MM.1S (cell line): ENCODE measurements around the gene RPAP2.
"Not testable (repeated sequence)": the region's sequence is repeated elsewhere in the genome, so short reads cannot be mapped to it uniquely, and the experiment has no call there.

Experiments
- DNase-seq: peaks from one replicate; pipeline ENCODE4 v3.0.0-alpha.2; 2015
- H2AFZ ChIP-seq: fragments of 300-600 bp; sonication (generic); 2 replicates; pipeline ENCODE4 v1.6.0; 2016; ENCODE audit warnings: antibody characterized with exemption, low read length
- H3F3A ChIP-seq: fragments of 300-600 bp; sonication (generic); 2 replicates; pipeline ENCODE4 v1.6.1; 2016; ENCODE audit warnings: mild to moderate bottlenecking, antibody characterized with exemption, low read length, moderate library complexity, mixed read lengths; ENCODE audit not compliant: insufficient read depth
- H3K27ac ChIP-seq: fragments of 300-600 bp; sonication (generic); 2 replicates; pipeline ENCODE4 v1.5.1; 2016; ENCODE audit warnings: mild to moderate bottlenecking, low read length
- H3K27me3 ChIP-seq: fragments of 300-600 bp; sonication (generic); replicated peaks from 2 replicates; pipeline ENCODE4 v1.6.0; 2016; ENCODE audit warnings: low read length; ENCODE audit not compliant: insufficient read depth
- H3K36me3 ChIP-seq: fragments of 300-600 bp; sonication (generic); replicated peaks from 2 replicates; pipeline ENCODE4 v1.6.1; 2016; ENCODE audit warnings: mild to moderate bottlenecking, low read length, mixed read lengths; ENCODE audit not compliant: insufficient read depth
- H3K4me1 ChIP-seq: fragments of 300-600 bp; sonication (generic); 2 replicates; pipeline ENCODE4 v1.6.1; 2016; ENCODE audit warnings: low read length, mixed read lengths
- H3K4me2 ChIP-seq: fragments of 300-600 bp; sonication (generic); 2 replicates; pipeline ENCODE4 v1.6.0; 2016; ENCODE audit warnings: low read depth, low read length
- H3K4me3 ChIP-seq: fragments of 300-600 bp; sonication (generic); 2 replicates; pipeline ENCODE4 v1.5.1; 2016; ENCODE audit warnings: low read length, mixed read lengths
- H3K79me2 ChIP-seq: fragments of 300-600 bp; sonication (generic); 2 replicates; pipeline ENCODE4 v1.6.1; 2016; ENCODE audit warnings: mixed run types, low read length, mixed read lengths
- H3K9ac ChIP-seq: fragments of 300-600 bp; sonication (generic); 2 replicates; pipeline ENCODE4 v1.6.1; 2016; ENCODE audit warnings: low read length, mixed read lengths
- H3K9me2 ChIP-seq: fragments of 300-600 bp; sonication (generic); replicated peaks from 2 replicates; pipeline ENCODE4 v1.6.1; 2016; ENCODE audit warnings: mild to moderate bottlenecking, low read length, mixed read lengths; ENCODE audit not compliant: insufficient read depth
- H3K9me3 ChIP-seq: fragments of 300-600 bp; sonication (generic); replicated peaks from 2 replicates; pipeline ENCODE4 v1.6.1; 2016; ENCODE audit warnings: mild to moderate bottlenecking, low read length, mixed read lengths; ENCODE audit not compliant: insufficient read depth
- H4K20me1 ChIP-seq: fragments of 300-600 bp; sonication (generic); 2 replicates; pipeline ENCODE4 v1.6.1; 2016; ENCODE audit warnings: mild to moderate bottlenecking, low read length, moderate library complexity, mixed read lengths; ENCODE audit not compliant: insufficient read depth
- EZH2 ChIP-seq: fragments of 300-600 bp; sonication (generic); optimal IDR thresholded peaks from 2 replicates; pipeline ENCODE3; 2017; ENCODE audit warnings: low read depth, mild to moderate bottlenecking, antibody characterized with exemption, low read length, mixed read lengths
- EZH2phosphoT487 ChIP-seq: fragments of 300-600 bp; sonication (generic); IDR thresholded peaks from 2 replicates; pipeline ENCODE4 v1.6.1; 2018; ENCODE audit warnings: antibody characterized with exemption, low read length
- TF ChIP-seq, protein P1 (sequence below): fragments of 300-600 bp; sonication (generic); IDR thresholded peaks from 2 replicates; pipeline ENCODE4 v1.5.1; 2016; ENCODE audit warnings: antibody characterized with exemption, low read length, mixed read lengths

RPAP2 gene

DNA sequence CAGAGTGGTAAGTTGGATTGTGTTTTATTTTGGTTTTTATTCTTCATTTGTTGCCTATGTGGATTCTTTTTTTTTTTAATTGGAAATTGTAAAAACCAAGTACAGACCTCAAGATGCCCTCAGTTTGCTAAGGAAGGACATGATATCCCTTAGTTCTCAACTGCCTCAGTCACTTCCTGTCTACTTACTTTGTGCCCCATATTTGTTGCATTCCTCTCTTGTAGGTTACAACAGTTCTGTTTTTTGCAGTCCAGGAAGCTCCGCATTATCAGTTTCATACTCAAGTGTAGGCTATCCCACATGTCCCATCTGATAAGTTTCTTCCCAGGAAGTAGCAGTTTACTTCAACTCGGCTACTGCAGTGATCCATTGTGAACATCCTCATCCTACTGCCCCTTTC, 82.0 kb downstream of the RPAP2 start:
- no peak for DNase-seq
- Histone ChIP-seq H4K20me1 (no peaks in the 10 kb centered on the region), H3K9me2 (no peaks in the 10 kb centered on the region), H3K4me2 (no peak overlapping the region), H3K36me3 (no peaks in the 10 kb centered on the region), H3K27ac (no peak overlapping the region), H2AFZ (no peak overlapping the region), H3K4me1 (no peaks in the 10 kb centered on the region), H3K9me3 (no peaks in the 10 kb centered on the region), H3K9ac (no peak overlapping the region), H3K79me2 (no peaks in the 10 kb centered on the region), H3K27me3 (no peaks in the 10 kb centered on the region), H3K4me3 (no peak overlapping the region), H3F3A (no peaks in the 10 kb centered on the region)
- TF ChIP-seq EZH2, result no peak
- TF ChIP-seq, protein P1, sequence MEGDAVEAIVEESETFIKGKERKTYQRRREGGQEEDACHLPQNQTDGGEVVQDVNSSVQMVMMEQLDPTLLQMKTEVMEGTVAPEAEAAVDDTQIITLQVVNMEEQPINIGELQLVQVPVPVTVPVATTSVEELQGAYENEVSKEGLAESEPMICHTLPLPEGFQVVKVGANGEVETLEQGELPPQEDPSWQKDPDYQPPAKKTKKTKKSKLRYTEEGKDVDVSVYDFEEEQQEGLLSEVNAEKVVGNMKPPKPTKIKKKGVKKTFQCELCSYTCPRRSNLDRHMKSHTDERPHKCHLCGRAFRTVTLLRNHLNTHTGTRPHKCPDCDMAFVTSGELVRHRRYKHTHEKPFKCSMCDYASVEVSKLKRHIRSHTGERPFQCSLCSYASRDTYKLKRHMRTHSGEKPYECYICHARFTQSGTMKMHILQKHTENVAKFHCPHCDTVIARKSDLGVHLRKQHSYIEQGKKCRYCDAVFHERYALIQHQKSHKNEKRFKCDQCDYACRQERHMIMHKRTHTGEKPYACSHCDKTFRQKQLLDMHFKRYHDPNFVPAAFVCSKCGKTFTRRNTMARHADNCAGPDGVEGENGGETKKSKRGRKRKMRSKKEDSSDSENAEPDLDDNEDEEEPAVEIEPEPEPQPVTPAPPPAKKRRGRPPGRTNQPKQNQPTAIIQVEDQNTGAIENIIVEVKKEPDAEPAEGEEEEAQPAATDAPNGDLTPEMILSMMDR, result no peak
- no peak for TF ChIP-seq EZH2phosphoT487

DNA sequence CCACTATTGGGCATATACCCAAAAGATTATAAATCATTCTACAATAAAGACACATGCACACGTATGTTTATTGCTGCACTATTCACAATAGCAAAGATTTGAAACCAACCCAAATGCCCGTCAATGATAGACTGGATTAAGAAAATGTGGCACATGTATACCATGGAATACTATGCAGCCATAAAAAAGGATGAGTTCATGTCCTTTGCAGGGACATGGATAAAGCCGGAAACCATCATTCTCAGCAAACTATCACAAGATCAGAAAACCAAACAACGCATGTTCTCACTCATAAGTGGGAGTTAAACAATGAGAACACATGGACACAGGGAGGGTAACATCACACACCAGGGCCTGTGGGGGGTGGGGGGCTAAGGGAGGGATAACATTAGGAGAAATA, 95.1 kb downstream of the RPAP2 start:
- H3K4me1 ChIP-seq, H3K4me2 ChIP-seq, H3K9ac ChIP-seq, H3K27ac ChIP-seq, H3K27me3 ChIP-seq, H3K79me2 ChIP-seq, H3K36me3 ChIP-seq, H2AFZ ChIP-seq, H3K9me3 ChIP-seq, H4K20me1 ChIP-seq, H3K9me2 ChIP-seq, H3K4me3 ChIP-seq, DNase-seq, H3F3A ChIP-seq: not testable (repeated sequence)

DNA sequence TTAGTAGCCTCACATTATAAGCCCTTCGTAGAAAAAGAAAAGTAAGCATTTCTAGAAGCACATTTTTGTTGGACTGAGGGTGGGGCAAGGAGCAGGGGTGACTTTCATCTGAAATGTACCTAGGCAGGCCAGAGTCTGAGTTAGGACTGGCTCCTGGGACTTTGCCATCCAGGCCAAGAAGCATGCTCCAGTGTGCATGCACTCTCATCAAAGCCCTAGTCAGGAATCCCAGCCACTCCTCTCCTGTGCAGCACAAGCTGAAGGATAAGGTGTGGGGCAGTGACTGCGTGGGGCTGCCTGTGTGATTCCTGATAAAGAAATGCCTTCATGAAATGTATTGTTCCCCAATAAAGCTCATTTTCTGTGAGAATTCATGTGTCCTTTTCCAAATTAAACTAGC, 99.7 kb downstream of the RPAP2 start:
- no peak overlapping the region for H3K4me2 ChIP-seq
- H3K9ac ChIP-seq, result no peak overlapping the region
- no peak overlapping the region for H2AFZ ChIP-seq
- H3K4me1 ChIP-seq, result no peaks in the 10 kb centered on the region
- H4K20me1 ChIP-seq, result no peaks in the 10 kb centered on the region
- no peaks in the 10 kb centered on the region for H3F3A ChIP-seq
- DNase-seq, result no peak
- no peaks in the 10 kb centered on the region for H3K27me3 ChIP-seq
- H3K27ac ChIP-seq, result no peak overlapping the region
- TF ChIP-seq, protein P1, result no peak
- no peaks in the 10 kb centered on the region for H3K9me3 ChIP-seq
- no peaks in the 10 kb centered on the region for H3K9me2 ChIP-seq
- H3K36me3 ChIP-seq, result no peaks in the 10 kb centered on the region
- H3K4me3 ChIP-seq, result no peak overlapping the region
- H3K79me2 ChIP-seq, result no peaks in the 10 kb centered on the region

DNA sequence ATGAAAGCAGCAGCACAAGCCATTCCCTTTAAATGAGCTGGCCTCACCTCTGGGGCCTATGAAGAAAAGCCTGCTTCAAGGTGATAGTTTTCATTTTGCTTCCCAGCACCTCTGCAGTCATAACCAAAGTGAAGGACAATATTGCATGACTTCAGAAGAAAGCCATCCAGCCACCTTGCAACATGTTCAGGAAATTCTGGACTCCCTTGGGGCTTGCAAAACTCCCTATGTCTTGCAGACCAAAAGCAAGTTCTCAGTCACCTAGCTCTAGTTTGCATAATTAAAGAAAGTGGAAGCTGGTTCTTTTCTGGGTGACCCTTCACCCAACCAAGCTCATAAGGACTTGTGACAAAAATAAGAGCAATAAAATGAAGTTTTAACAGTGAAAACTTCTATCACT, 100.2 kb downstream of the RPAP2 start:
- DNase-seq, result no peak
- no peaks in the 10 kb centered on the region for H4K20me1 ChIP-seq
- H3K9me3 ChIP-seq, result no peaks in the 10 kb centered on the region
- no peaks in the 10 kb centered on the region for H3K9me2 ChIP-seq
- H3K4me1 ChIP-seq, result no peaks in the 10 kb centered on the region
- H3K9ac ChIP-seq, result no peak overlapping the region
- no peaks in the 10 kb centered on the region for H3F3A ChIP-seq
- TF ChIP-seq, protein P1, result no peak
- TF ChIP-seq EZH2, result no peak
- no peak for TF ChIP-seq EZH2phosphoT487
- no peaks in the 10 kb centered on the region for H3K36me3 ChIP-seq
- H3K27ac ChIP-seq, result no peak overlapping the region
- no peak overlapping the region for H3K4me3 ChIP-seq
- H3K27me3 ChIP-seq, result no peaks in the 10 kb centered on the region
- no peak overlapping the region for H3K4me2 ChIP-seq
- no peak overlapping the region for H2AFZ ChIP-seq
- no peaks in the 10 kb centered on the region for H3K79me2 ChIP-seq
